OCI-LY7 (cell line): Measurements from ENCODE around the gene CRK. TPM values are rescaled to one million over a fixed set of nuclear protein-coding genes. Genes with fewer than 3 reads are reported as not detected.
"Not testable (repeated sequence)": the region's sequence is repeated elsewhere in the genome, so short reads cannot be mapped to it uniquely, and the experiment has no call there.

ENCODE experiments used
- BruUV-seq: library from RNA; stranded (reverse); fragments of 400-500 nt; replicated peaks from 2 replicates; lab custom pipeline; 2021; lab: Mats Ljungman, UMichigan
- CTCF ChIA-PET: fragments of 300-600 bp; sonication (Branson Sonifier 250); formaldehyde crosslinking; loops from one replicate; lab custom pipeline; 2022; ENCODE audit warnings: antibody characterized with exemption; ENCODE audit not compliant: unreplicated experiment; lab: Charles Lee
- POLR2A ChIA-PET: fragments of 300-600 bp; sonication (Branson Sonifier 250); formaldehyde crosslinking; loops from one replicate; lab custom pipeline; 2022; ENCODE audit warnings: antibody characterized with exemption; lab: Charles Lee
- DNase-seq: peaks from one replicate; pipeline ENCODE4 v3.0.0-alpha.2; 2015; ENCODE audit warnings: low spot score
- H2AFZ ChIP-seq: fragments of 200-600 bp; sonication (generic), shearing (Covaris generic); 2 replicates; pipeline ENCODE4 v1.6.1; 2014; ENCODE audit warnings: mild to moderate bottlenecking, antibody characterized with exemption, low read length, moderate library complexity
- H3K27ac ChIP-seq: fragments of 200-600 bp; sonication (generic); 2 replicates; pipeline ENCODE4 v1.5.1; 2014; ENCODE audit warnings: mixed run types, low read depth, mild to moderate bottlenecking, moderate library complexity, low read length, inconsistent platforms; ENCODE audit not compliant: poor library complexity, severe bottlenecking
- H3K36me3 ChIP-seq: fragments of 200-600 bp; sonication (generic); 2 replicates; pipeline ENCODE4 v1.6.1; 2014; ENCODE audit warnings: mild to moderate bottlenecking, antibody characterized with exemption, low read length, moderate library complexity, mixed read lengths; ENCODE audit not compliant: insufficient read depth
- H3K4me1 ChIP-seq: fragments of 200-600 bp; sonication (generic); 2 replicates; pipeline ENCODE4 v1.5.1; 2014; ENCODE audit warnings: mild to moderate bottlenecking, low read length; ENCODE audit not compliant: insufficient read depth, poor library complexity, severe bottlenecking
- H3K4me2 ChIP-seq: fragments of 200-600 bp; sonication (generic); 2 replicates; pipeline ENCODE4 v1.6.1; 2014; ENCODE audit warnings: mild to moderate bottlenecking, low read length
- H3K4me3 ChIP-seq: fragments of 200-600 bp; sonication (generic); 2 replicates; pipeline ENCODE4 v1.5.1; 2014; ENCODE audit warnings: mild to moderate bottlenecking, low read depth, low read length; ENCODE audit not compliant: poor library complexity, severe bottlenecking
- H3K79me2 ChIP-seq: fragments of 200-600 bp; sonication (generic); 2 replicates; pipeline ENCODE4 v1.6.1; 2016; ENCODE audit warnings: low read depth, mild to moderate bottlenecking, low read length, moderate library complexity, mixed read lengths; ENCODE audit not compliant: insufficient read depth
- H3K9me2 ChIP-seq: fragments of 200-600 bp; sonication (generic); 2 replicates; pipeline ENCODE4 v1.6.1; 2016; ENCODE audit warnings: mild to moderate bottlenecking, low read length, mixed read lengths; ENCODE audit not compliant: insufficient read depth
- H3K9me3 ChIP-seq: fragments of 200-600 bp; sonication (generic); 2 replicates; pipeline ENCODE4 v1.6.1; 2014; ENCODE audit warnings: mild to moderate bottlenecking, mixed run types, low read length, mixed read lengths
- H4K20me1 ChIP-seq: fragments of 200-600 bp; sonication (generic); 2 replicates; pipeline ENCODE4 v1.6.1; 2014; ENCODE audit warnings: mild to moderate bottlenecking, antibody characterized with exemption, low read length, moderate library complexity, mixed read lengths; ENCODE audit not compliant: insufficient read depth
- CTCF ChIP-seq: fragments of 200-600 bp; sonication (generic); conservative IDR thresholded peaks from 2 replicates; pipeline ENCODE4 v1.5.1; 2014; ENCODE audit warnings: mild to moderate bottlenecking, antibody characterized with exemption, low read length, moderate library complexity, mixed read lengths
- EZH2phosphoT487 ChIP-seq: fragments of 200-600 bp; sonication (generic); IDR thresholded peaks from 2 replicates; pipeline ENCODE4 v1.6.1; 2018; ENCODE audit warnings: low read depth, borderline replicate concordance, mild to moderate bottlenecking, mixed run types, antibody characterized with exemption, low read length, moderate library complexity, mixed read lengths
- intact Hi-C: fragments of 100-400 bp; cut with micrococcal nuclease; formaldehyde crosslinking; loops from one replicate; pipeline ENCODE4 v1.10.0; 2022; ENCODE audit not compliant: unreplicated experiment
- total RNA-seq, 2 experiments: library from RNA; depleted of rRNA in 1 of 2; stranded (reverse); fragments of >200 nt in 1 of 2; shearing (Covaris generic) in 1 of 2; gene quantifications; 2 replicates each; pipeline ENCODE4 v1.2.3, GENCODE V29; 2014 to 2022

CRK gene
- total RNA-seq, 2 experiments from 2014 or later: 30.4 to 32.0 TPM

GRCh38 chr17:1379930-1380313, 76.1 kb downstream of the CRK start:
- Histone ChIP-seq H3K9me2 (no peaks in the 10 kb centered on the region), H4K20me1 (peaks cover 55% of the 10 kb centered on the region), H3K4me2 (peak overlapping the region; percentile 25; the same call in 1 of the 2 replicates), H3K4me1 (peaks cover 68% of the 10 kb centered on the region), H3K4me3 (no peak overlapping the region), H3K9me3 (no peaks in the 10 kb centered on the region), H3K36me3 (peaks cover 87% of the 10 kb centered on the region), H3K27ac (peak overlapping the region; percentile 14), H3K79me2 (peaks cover 98% of the 10 kb centered on the region), H2AFZ (no peak overlapping the region)
- TF ChIP-seq EZH2phosphoT487 (no peak), CTCF (no peak)
- ChIA-PET CTCF (no interaction called here), POLR2A (interaction anchor here (0.7 to 1.9 kb wide), 6 partner anchors 8 to 17 kb away, joined by 3 to 8 read pairs (median 4); no protein-coding TSS in a partner anchor)
- no TSS peak for BruUV-seq
- no peak for DNase-seq
- intact Hi-C loops: no loop called here

- Histone ChIP-seq H4K20me1 (peaks cover 61% of the 10 kb centered on the region), H3K4me1 (peaks cover 73% of the 10 kb centered on the region), H3K4me2 (peak overlapping the region; percentile 25; the same call in 1 of the 2 replicates), H3K9me3 (no peaks in the 10 kb centered on the region), H3K79me2 (peaks cover 98% of the 10 kb centered on the region), H3K9me2 (no peaks in the 10 kb centered on the region), H2AFZ (no peak overlapping the region), H3K4me3 (no peak overlapping the region), H3K36me3 (peaks cover 87% of the 10 kb centered on the region), H3K27ac (peak overlapping the region; percentile 14)
- no peak for DNase-seq
- no TSS peak for BruUV-seq
- POLR2A ChIA-PET: interaction anchor here (0.7 to 1.9 kb wide), 5 partner anchors 7 to 219 kb away, joined by 3 to 8 read pairs (median 4); no protein-coding TSS in a partner anchor
- CTCF ChIA-PET: interaction anchor here (1.0 to 1.2 kb wide), 2 partner anchors 10 to 12 kb away, joined by 3 read pairs; no protein-coding TSS in a partner anchor
- intact Hi-C loops: no loop called here
- no peak for TF ChIP-seq EZH2phosphoT487
- TF ChIP-seq CTCF: no peak
These were observed 76.7 kb downstream of the CRK start for GRCh38 chr17:1379208-1379929.

GRCh38 chr17:1378476-1378860, 77.6 kb downstream of the CRK start:
- H3K4me3 ChIP-seq, H2AFZ ChIP-seq, H3K9me2 ChIP-seq, intact Hi-C loops, H3K27ac ChIP-seq, DNase-seq, H3K9me3 ChIP-seq, BruUV-seq: not testable (repeated sequence)
- Histone ChIP-seq H3K36me3 (peaks cover 88% of the 10 kb centered on the region), H3K4me2 (peak overlapping the region; percentile 63), H4K20me1 (peaks cover 61% of the 10 kb centered on the region), H3K79me2 (peaks cover 98% of the 10 kb centered on the region), H3K4me1 (peaks cover 74% of the 10 kb centered on the region)
- CTCF ChIA-PET: interaction anchor here (1.0 to 1.2 kb wide), 2 partner anchors 11 to 13 kb away, joined by 3 read pairs; no protein-coding TSS in a partner anchor
- POLR2A ChIA-PET: interaction anchor here (0.7 kb wide), 2 partner anchors 17 to 218 kb away, joined by 3 to 7 read pairs; no protein-coding TSS in a partner anchor
